CD14-positive monocyte (primary cell): ENCODE data around the gene GTF3C2. TPM values are rescaled to one million over a fixed set of nuclear protein-coding genes. Genes with fewer than 3 reads are reported as not detected.

ENCODE experiments used
- DNase-seq, 3 donors: peaks; one replicate each; pipeline ENCODE4 v3.0.0-alpha.2; 2011 to 2022
- H2AFZ ChIP-seq: 2 replicates; pipeline ENCODE4 v1.6.0; 2012; ENCODE audit warnings: mild to moderate bottlenecking, low read depth, low read length, inconsistent platforms; ENCODE audit not compliant: insufficient read depth, poor library complexity, severe bottlenecking
- H3K27ac ChIP-seq, 2 donors: 1 replicate in 1 of 2; 2 replicates in 1 of 2; pipeline ENCODE4 v1.5.1; 2012 to 2013; ENCODE audit warnings: low read length in 2 of 2, control low read depth in 1 of 2, inconsistent platforms in 1 of 2, low read depth in 1 of 2, mild to moderate bottlenecking in 1 of 2
- H3K27me3 ChIP-seq, 2 donors: one replicate each; pipeline versions ENCODE4 v1.6.0 to v1.6.1; 2011 to 2013; ENCODE audit warnings: low read length in 2 of 2; ENCODE audit not compliant: control insufficient read depth in 2 of 2, insufficient read depth in 2 of 2
- H3K36me3 ChIP-seq, 2 donors: replicated peaks in 1 of 2; 1 replicate in 1 of 2; 2 replicates in 1 of 2; pipeline versions ENCODE4 v1.5.1 to v1.6.1; 2012 to 2013; ENCODE audit warnings: low read length in 2 of 2, control low read depth in 1 of 2, inconsistent platforms in 1 of 2, mild to moderate bottlenecking in 1 of 2; ENCODE audit not compliant: insufficient read depth in 2 of 2, control insufficient read depth in 1 of 2
- H3K4me1 ChIP-seq, 2 donors: 1 replicate in 1 of 2; 2 replicates in 1 of 2; pipeline versions ENCODE4 v1.5.1 to v1.6.1; 2012 to 2013; ENCODE audit warnings: low read length in 2 of 2, control low read depth in 1 of 2, inconsistent platforms in 1 of 2, mild to moderate bottlenecking in 1 of 2, moderate library complexity in 1 of 2; ENCODE audit not compliant: insufficient read depth in 2 of 2, control insufficient read depth in 1 of 2
- H3K4me2 ChIP-seq: replicated peaks from 2 replicates; pipeline ENCODE3; 2012; ENCODE audit warnings: low read length, moderate library complexity, mild to moderate bottlenecking; ENCODE audit not compliant: poor library complexity, severe bottlenecking; ENCODE audit errors: extremely low read depth
- H3K4me3 ChIP-seq, 3 experiments: fragments of 200-600 bp in 1 of 3; sonication (generic) in 1 of 3; replicated peaks in 1 of 3; 1 replicate in 2 of 3; 2 replicates in 1 of 3; pipeline ENCODE4 v1.5.1; 2011 to 2013; ENCODE audit warnings: low read length in 3 of 3, mild to moderate bottlenecking in 3 of 3, control low read depth in 2 of 3, low read depth in 2 of 3, inconsistent platforms in 1 of 3, moderate library complexity in 1 of 3
- H3K79me2 ChIP-seq: 2 replicates; pipeline ENCODE4 v1.6.0; 2012; ENCODE audit warnings: mild to moderate bottlenecking, control low read depth, inconsistent platforms, low read length, moderate library complexity; ENCODE audit not compliant: insufficient read depth
- H3K9ac ChIP-seq: 2 replicates; pipeline ENCODE4 v1.6.0; 2017; ENCODE audit warnings: low read length, mild to moderate bottlenecking; ENCODE audit not compliant: insufficient read depth, poor library complexity, severe bottlenecking
- H3K9me3 ChIP-seq, 2 donors: replicated peaks in 1 of 2; 1 replicate in 1 of 2; 2 replicates in 1 of 2; pipeline versions ENCODE4 v1.5.1 to v1.6.1; 2012 to 2013; ENCODE audit warnings: low read length in 2 of 2, control low read depth in 1 of 2; ENCODE audit not compliant: control insufficient read depth in 1 of 2, insufficient read depth in 1 of 2
- H4K20me1 ChIP-seq: 2 replicates; pipeline ENCODE4 v1.6.0; 2012; ENCODE audit warnings: mild to moderate bottlenecking, low read length, control low read depth, moderate library complexity; ENCODE audit not compliant: insufficient read depth
- H3K27ac Mint-ChIP-seq, 7 donors: one replicate each; pipeline ENCODE4 v1.8.0; 2020; ENCODE audit warnings: mild to moderate bottlenecking in 7 of 7, mixed read lengths in 7 of 7, moderate library complexity in 6 of 7, inconsistent platforms in 2 of 7
- H3K27me3 Mint-ChIP-seq, 3 donors: one replicate each; pipeline ENCODE4 v1.8.0; 2021 to 2022; ENCODE audit warnings: low read depth in 3 of 3, mild to moderate bottlenecking in 3 of 3, mixed read lengths in 3 of 3, moderate library complexity in 3 of 3, inconsistent platforms in 1 of 3
- H3K36me3 Mint-ChIP-seq, 2 donors: one replicate each; pipeline ENCODE4 v1.8.0; 2020; ENCODE audit warnings: mixed read lengths in 2 of 2, inconsistent platforms in 1 of 2, mild to moderate bottlenecking in 1 of 2
- H3K4me1 Mint-ChIP-seq: one replicate; pipeline ENCODE4 v1.8.0; 2020; ENCODE audit warnings: mild to moderate bottlenecking, mixed read lengths
- H3K4me3 Mint-ChIP-seq, 2 donors: one replicate each; pipeline ENCODE4 v1.8.0; 2020; ENCODE audit warnings: mild to moderate bottlenecking in 2 of 2, mixed read lengths in 2 of 2, moderate library complexity in 1 of 2
- H3K9me3 Mint-ChIP-seq, 7 donors: one replicate each; pipeline ENCODE4 v1.8.0; 2020 to 2022; ENCODE audit warnings: mixed read lengths in 7 of 7, mild to moderate bottlenecking in 6 of 7, moderate library complexity in 6 of 7, inconsistent platforms in 2 of 7
- WGBS: methylation state at CpG from one replicate; pipeline ENCODE4 v1.1.5; 2013; ENCODE audit warnings: missing lambda C conversion rate; ENCODE audit not compliant: insufficient coverage; 5-methylcytosine and 5-hydroxymethylcytosine counted together
- intact Hi-C, 2 donors: fragments of 100-400 bp; cut with micrococcal nuclease; formaldehyde crosslinking; loops; one replicate each; pipeline versions ENCODE4 v1.15.0 to v1.15.1; 2023
- polyA plus RNA-seq, 3 donors: library from polyadenylated mRNA; depleted of rRNA in 1 of 3; unstranded in 2 of 3; stranded (reverse) in 1 of 3; fragments of 300-500 nt in 2 of 3; fragments of >200 nt in 1 of 3; fragmentation: Illumina TruSeq in 2 of 3; gene quantifications; 1 replicate in 2 of 3; 2 replicates in 1 of 3; pipeline ENCODE4 v1.2.3, GENCODE V29; 2012 to 2021
- TF ChIP-seq, protein P1 (sequence below): fragments of 200-600 bp; IDR thresholded peaks from one replicate; pipeline ENCODE4 v1.8.0; 2022; ENCODE audit warnings: antibody characterized with exemption, mild to moderate bottlenecking

The GTF3C2 gene
- polyA plus RNA-seq, 3 donors: 34.4 to 70.8 (median 41.7) TPM

GRCh38 chr2:27335311-27335710, 21.3 kb downstream of the GTF3C2 start:
- no peaks in the 10 kb centered on the region for H4K20me1 ChIP-seq
- H3K4me3 ChIP-seq: no peak overlapping the region
- H3K79me2 ChIP-seq: no peaks in the 10 kb centered on the region
- DNase-seq: no peak
- peaks cover 86 to 92% of the 10 kb centered on the region in 2 donors for H3K36me3 ChIP-seq
- 93% methylated on average over 3 of the region's 3 CpGs for WGBS
- Mint-ChIP-seq H3K27ac (peak overlapping the region in 2 of 7 donors; percentile 2 to 22), H3K4me3 (no peak overlapping the region), H3K36me3 (peaks cover 65 to 88% of the 10 kb centered on the region in 2 donors), H3K9me3 (no peaks in the 10 kb centered on the region), H3K27me3 (no peaks in the 10 kb centered on the region), H3K4me1 (no peaks in the 10 kb centered on the region)
- H3K9me3 ChIP-seq: no peaks in the 10 kb centered on the region
- H3K27ac ChIP-seq: no peak overlapping the region
- no peaks in the 10 kb centered on the region for H3K27me3 ChIP-seq
- H2AFZ ChIP-seq: no peak overlapping the region
- H3K4me2 ChIP-seq: no peak overlapping the region
- TF ChIP-seq, protein P1, sequence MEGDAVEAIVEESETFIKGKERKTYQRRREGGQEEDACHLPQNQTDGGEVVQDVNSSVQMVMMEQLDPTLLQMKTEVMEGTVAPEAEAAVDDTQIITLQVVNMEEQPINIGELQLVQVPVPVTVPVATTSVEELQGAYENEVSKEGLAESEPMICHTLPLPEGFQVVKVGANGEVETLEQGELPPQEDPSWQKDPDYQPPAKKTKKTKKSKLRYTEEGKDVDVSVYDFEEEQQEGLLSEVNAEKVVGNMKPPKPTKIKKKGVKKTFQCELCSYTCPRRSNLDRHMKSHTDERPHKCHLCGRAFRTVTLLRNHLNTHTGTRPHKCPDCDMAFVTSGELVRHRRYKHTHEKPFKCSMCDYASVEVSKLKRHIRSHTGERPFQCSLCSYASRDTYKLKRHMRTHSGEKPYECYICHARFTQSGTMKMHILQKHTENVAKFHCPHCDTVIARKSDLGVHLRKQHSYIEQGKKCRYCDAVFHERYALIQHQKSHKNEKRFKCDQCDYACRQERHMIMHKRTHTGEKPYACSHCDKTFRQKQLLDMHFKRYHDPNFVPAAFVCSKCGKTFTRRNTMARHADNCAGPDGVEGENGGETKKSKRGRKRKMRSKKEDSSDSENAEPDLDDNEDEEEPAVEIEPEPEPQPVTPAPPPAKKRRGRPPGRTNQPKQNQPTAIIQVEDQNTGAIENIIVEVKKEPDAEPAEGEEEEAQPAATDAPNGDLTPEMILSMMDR: no peak
- intact Hi-C loops: no loop called here
- H3K9ac ChIP-seq: no peak overlapping the region
- no peaks in the 10 kb centered on the region for H3K4me1 ChIP-seq

DNA sequence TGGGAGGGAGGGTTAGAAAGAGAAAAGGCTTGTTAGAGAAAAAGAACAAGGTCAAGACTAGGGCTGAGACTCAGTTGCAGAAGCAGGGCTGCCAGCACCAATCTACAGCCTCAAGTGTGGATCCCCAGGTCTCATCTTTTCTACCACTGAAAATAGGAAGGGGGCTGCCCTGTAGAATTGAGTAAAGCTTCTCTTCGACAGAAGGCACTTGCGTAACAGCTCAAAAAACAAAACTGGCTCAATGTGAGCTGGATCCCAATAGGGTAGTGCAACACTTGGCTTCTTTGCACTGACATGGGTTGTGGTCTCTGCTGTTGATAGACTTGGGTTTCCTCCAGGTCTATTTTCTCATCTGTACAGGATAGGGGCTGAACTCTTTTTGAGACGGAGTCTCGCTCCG, 31.8 kb downstream of the GTF3C2 start:
- no peak overlapping the region for H3K4me2 ChIP-seq
- H3K4me3 Mint-ChIP-seq: no peak overlapping the region
- no peaks in the 10 kb centered on the region for H3K9me3 Mint-ChIP-seq

More for the DNA sequence above, 31.8 kb downstream of the GTF3C2 start:
- peaks cover 33 to 38% of the 10 kb centered on the region in 2 donors for H3K36me3 Mint-ChIP-seq
- H3K36me3 ChIP-seq: peaks cover 34 to 44% of the 10 kb centered on the region in 2 donors
- TF ChIP-seq, protein P1: no peak
- H3K27me3 Mint-ChIP-seq: no peaks in the 10 kb centered on the region
- no peaks in the 10 kb centered on the region for H3K27me3 ChIP-seq
- no peaks in the 10 kb centered on the region for H3K9me3 ChIP-seq
- no peaks in the 10 kb centered on the region for H4K20me1 ChIP-seq
- no peak overlapping the region for H3K27ac ChIP-seq
- H3K79me2 ChIP-seq: peaks cover 28% of the 10 kb centered on the region
- H3K4me1 Mint-ChIP-seq: peaks cover 32% of the 10 kb centered on the region
- no peak overlapping the region for H3K9ac ChIP-seq
- WGBS: 11% methylated on average over 5 of the region's 5 CpGs
- no peak overlapping the region for H3K4me3 ChIP-seq
- intact Hi-C loops: no loop called here
- H3K27ac Mint-ChIP-seq: peak overlapping the region in 1 of 7 donors; percentile 48
- peaks cover 17 to 20% of the 10 kb centered on the region in 2 donors for H3K4me1 ChIP-seq
- no peak for DNase-seq
- no peak overlapping the region for H2AFZ ChIP-seq
